Natural killer cell treated with Interleukin-12 subunit alpha and Interleukin-12 subunit beta and Interleukin-15 and Interleukin-18, amount 100 ng/mL, for 72 hours (primary cell): ENCODE results near the gene ASB14. TPM values are rescaled to one million over a fixed set of nuclear protein-coding genes. Genes with fewer than 3 reads are reported as not detected.

Experiments
- ATAC-seq, 2 donors: fragments of 150-1000 bp; cut with Tn5 transposase in 1 of 2; sonication (Bioruptor Pico), chemical (Tn5 transposase) in 1 of 2; 2 replicates each; pipeline ENCODE4 v1.10.0; 2021
- DNase-seq: peaks from one replicate; pipeline ENCODE4 v3.0.0; 2022; ENCODE audit warnings: low spot score
- H3K27ac Mint-ChIP-seq, 2 donors: 1 replicate in 1 of 2; 2 replicates in 1 of 2; pipeline ENCODE4 v1.8.0; 2022; ENCODE audit warnings: mixed read lengths in 2 of 2, mild to moderate bottlenecking in 1 of 2, moderate library complexity in 1 of 2
- H3K27me3 Mint-ChIP-seq, 2 donors: 1 replicate in 1 of 2; 2 replicates in 1 of 2; pipeline ENCODE4 v1.8.0; 2022; ENCODE audit warnings: mixed read lengths in 2 of 2
- H3K36me3 Mint-ChIP-seq: one replicate; pipeline ENCODE4 v1.8.0; 2022; ENCODE audit warnings: mixed read lengths
- H3K4me1 Mint-ChIP-seq, 2 donors: 1 replicate in 1 of 2; 2 replicates in 1 of 2; pipeline ENCODE4 v1.8.0; 2022; ENCODE audit warnings: low read depth in 2 of 2, mixed read lengths in 2 of 2, mild to moderate bottlenecking in 1 of 2
- H3K4me3 Mint-ChIP-seq: one replicate; pipeline ENCODE4 v1.8.0; 2022; ENCODE audit warnings: mixed read lengths
- H3K9me3 Mint-ChIP-seq: 2 replicates; pipeline ENCODE4 v1.8.0; 2022; ENCODE audit warnings: mixed read lengths
- total RNA-seq, 2 donors: library from RNA; stranded (reverse); gene quantifications; one replicate each; pipeline ENCODE4 v1.2.3, GENCODE V29; 2022

The ASB14 gene
- total RNA-seq, 2 donors from 2014 or later, result not detected

DNA sequence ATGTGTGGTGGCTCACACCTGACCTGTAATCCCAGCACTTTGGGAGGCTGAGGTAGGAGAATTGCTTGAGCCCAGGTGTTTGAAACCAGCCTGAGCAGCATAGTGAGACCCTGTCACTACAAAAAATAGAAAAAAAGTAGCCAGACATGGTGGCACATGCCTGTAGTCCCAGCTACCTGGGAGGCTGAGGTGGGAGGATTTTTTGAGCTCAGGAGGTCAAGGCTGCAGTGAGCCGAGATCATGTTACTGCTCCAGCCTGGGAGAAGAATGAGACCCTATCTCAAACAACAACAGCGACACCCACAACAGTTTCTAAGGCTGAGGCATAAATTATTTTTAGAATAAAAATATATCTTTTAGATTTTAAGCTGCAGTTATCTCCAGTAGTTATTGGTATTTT lies 58.7 kb downstream of the ASB14 start:
- no peaks in the 10 kb centered on the region for H3K9me3 Mint-ChIP-seq
- no peak for ATAC-seq
- no peak overlapping the region for H3K27ac Mint-ChIP-seq
- H3K27me3 Mint-ChIP-seq, result no peaks in the 10 kb centered on the region
- H3K4me3 Mint-ChIP-seq, result no peak overlapping the region
- DNase-seq, result no peak
- peaks cover 3% of the 10 kb centered on the region for H3K36me3 Mint-ChIP-seq
- peaks cover 5 to 13% of the 10 kb centered on the region in 2 donors for H3K4me1 Mint-ChIP-seq

DNA sequence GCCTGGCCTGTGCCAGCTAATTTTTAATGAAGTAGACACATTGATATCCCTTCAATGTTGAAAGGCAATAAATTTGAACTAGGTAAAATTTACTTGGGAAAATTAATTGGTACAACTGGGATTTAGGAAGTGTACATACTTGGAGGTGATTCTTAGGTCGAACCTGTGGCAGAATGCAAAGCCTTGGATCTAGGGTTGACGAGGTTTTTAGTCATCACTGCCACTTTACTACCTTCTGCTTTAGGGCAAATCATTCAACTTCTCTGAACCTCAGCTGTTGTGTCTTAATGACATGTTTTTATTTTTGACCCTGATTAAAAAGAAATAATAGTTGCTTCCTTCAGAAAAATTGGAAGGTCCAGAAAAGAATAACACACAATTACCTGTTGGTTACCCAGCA lies 62.5 kb downstream of the ASB14 start:
- no peak overlapping the region for H3K27ac Mint-ChIP-seq
- ATAC-seq (no peak), DNase-seq (no peak)
- peaks cover 11 to 25% of the 10 kb centered on the region in 2 donors for H3K4me1 Mint-ChIP-seq
- no peaks in the 10 kb centered on the region for H3K36me3 Mint-ChIP-seq
- no peak overlapping the region for H3K4me3 Mint-ChIP-seq
- H3K9me3 Mint-ChIP-seq, result no peaks in the 10 kb centered on the region
- H3K27me3 Mint-ChIP-seq, result no peaks in the 10 kb centered on the region

DNA sequence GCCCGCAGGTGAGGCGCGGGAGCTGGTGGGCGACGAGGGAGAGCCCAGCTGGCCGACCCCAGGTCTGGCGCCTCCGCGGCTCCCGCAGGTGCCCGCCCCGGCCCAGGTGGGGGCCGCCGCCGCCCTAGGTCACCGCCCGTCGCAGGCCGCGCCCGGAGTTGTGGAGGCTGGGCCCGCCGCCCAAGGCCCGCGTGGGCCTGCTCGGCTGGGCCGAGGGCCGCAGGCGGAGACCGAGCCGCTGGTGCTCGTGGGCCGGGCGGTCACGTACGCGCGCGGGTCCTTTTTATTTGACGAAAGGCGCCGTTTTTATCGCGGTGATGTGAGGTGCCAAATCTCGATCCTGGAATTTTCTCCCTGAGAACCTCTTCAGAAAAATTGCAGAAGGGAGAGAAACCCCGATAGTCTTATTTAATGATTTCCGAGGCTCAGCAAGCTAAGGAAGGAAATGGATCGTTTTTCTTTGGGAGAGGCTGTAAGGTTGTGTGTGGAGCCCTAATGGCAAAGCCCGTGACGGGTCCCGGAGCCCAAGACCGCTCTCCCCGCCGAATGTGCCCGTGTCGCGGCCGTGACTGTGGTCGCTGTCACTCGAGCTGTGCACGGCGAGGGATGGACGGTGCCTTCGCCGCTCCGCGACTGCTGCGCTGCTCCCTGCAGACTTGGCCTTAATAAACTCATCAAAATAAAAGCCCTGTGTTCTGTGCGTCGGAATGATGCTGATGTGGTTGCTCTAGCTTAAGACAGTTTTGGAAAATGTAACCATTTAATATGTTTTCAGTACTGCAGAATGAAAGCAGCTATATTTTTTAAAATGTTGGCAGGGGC lies 64.3 kb downstream of the ASB14 start:
- no peaks in the 10 kb centered on the region for H3K27me3 Mint-ChIP-seq
- no peaks in the 10 kb centered on the region for H3K9me3 Mint-ChIP-seq
- peak overlapping the region; percentile 80 for H3K4me3 Mint-ChIP-seq
- peaks cover 11 to 20% of the 10 kb centered on the region in 2 donors for H3K4me1 Mint-ChIP-seq
- no peak for DNase-seq
- no peaks in the 10 kb centered on the region for H3K36me3 Mint-ChIP-seq
- ATAC-seq, result peak in 1 of 2 donors; percentile 61
- H3K27ac Mint-ChIP-seq, result peak overlapping the region; percentile 38 to 78

DNA sequence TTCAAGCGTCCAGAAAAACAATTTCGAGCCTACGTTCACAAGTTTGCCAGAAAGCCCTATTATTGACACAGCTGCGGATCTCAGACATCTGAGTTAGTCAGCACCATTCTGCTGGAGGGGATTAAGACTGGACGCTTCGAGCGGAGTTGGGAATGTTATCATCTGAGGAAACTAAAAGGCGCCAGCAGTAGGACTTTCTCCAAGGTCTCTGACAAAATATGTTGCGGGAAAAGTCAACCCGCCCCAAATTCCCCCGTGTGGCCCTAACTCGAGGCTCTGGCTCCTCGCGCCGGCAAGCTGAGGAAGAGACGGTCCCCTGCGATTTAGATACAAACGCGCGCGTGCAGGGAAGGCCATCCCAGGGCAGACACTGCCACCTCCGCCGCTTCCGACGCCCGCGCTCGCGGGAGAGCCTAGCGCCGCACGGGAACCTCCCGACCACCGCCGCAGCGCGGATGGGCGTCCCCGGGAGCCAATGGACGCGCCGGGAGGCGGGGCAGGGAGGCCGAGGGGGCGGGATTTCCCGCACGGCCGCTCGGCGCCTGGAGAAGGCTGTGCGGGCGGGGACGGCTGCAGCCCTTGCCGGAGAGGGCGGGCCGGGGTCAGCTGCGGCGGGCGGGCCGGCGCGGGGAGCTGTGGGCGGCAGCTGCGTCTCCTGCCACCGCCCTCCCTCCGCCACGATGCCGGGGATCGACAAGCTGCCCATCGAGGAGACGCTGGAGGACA lies 65.1 kb downstream of the ASB14 start, which contains the start of gene APPL1:
APPL1 (plus strand) TSS at position 526 of the 726 bp plus-strand sequence; CDS start at position 681, 155 bp downstream.
- peak within 1 kb of the TSS; percentile 38 to 78 for H3K27ac Mint-ChIP-seq

DNA sequence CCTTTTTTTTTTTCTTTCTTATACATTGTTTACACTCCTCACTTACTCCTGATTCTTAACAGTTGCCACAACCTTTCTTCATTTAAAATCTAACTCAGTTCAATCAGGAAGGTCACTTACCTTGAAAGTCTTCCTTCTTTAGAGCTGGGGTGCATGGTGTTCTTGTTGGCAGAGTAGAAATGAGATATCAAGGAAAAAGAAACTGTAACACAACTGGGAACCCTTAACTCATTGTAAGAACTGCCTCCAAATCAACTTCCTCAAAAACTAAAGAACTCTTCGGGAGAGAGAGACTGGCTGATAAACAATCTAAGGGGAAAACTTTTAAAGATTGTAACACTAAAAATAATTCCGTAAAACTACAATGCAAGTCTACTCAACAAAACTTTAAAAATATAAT lies 66.3 kb downstream of the ASB14 start:
- no peak overlapping the region for H3K4me3 Mint-ChIP-seq
- H3K4me1 Mint-ChIP-seq, result peaks cover 11 to 20% of the 10 kb centered on the region in 2 donors
- no peaks in the 10 kb centered on the region for H3K9me3 Mint-ChIP-seq
- no peak overlapping the region for H3K27ac Mint-ChIP-seq
- DNase-seq, result no peak
- no peak for ATAC-seq
- no peaks in the 10 kb centered on the region for H3K36me3 Mint-ChIP-seq
- no peaks in the 10 kb centered on the region for H3K27me3 Mint-ChIP-seq

More for the DNA sequence above, 65.1 kb downstream of the ASB14 start, which contains the start of gene APPL1:
- Mint-ChIP-seq H3K36me3 (no peaks in the 10 kb centered on the region), H3K4me3 (peak within 1 kb of the TSS; percentile 83), H3K27me3 (no peaks in the 10 kb centered on the region), H3K9me3 (no peaks in the 10 kb centered on the region), H3K4me1 (peaks cover 11 to 20% of the 10 kb centered on the region in 2 donors)
- ATAC-seq (peak; percentile 96 to 99), DNase-seq (peak; percentile 96)

DNA sequence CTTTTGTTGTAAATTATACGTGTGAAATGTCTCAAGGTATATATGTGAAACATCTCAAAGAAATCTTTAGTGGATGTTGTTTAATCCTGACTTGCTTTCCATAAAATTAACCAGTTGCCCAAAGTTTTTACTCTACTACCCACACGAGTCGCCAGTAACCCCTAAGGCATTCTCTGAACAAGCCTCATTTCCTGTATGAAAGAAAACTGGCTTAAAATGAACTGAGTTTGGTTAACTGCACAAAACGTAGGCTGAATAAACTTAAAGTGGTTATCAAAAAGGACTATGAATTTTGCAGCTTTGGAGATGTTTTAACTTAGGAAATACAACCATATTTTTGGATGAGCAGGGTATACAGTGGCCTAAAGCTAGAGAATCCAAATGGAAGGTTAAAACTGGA lies 67.6 kb downstream of the ASB14 start:
- H3K36me3 Mint-ChIP-seq, result no peaks in the 10 kb centered on the region
- H3K4me1 Mint-ChIP-seq, result peaks cover 11 to 20% of the 10 kb centered on the region in 2 donors
- ATAC-seq (no peak), DNase-seq (no peak)
- no peaks in the 10 kb centered on the region for H3K27me3 Mint-ChIP-seq
- no peak overlapping the region for H3K4me3 Mint-ChIP-seq
- no peaks in the 10 kb centered on the region for H3K9me3 Mint-ChIP-seq
- no peak overlapping the region for H3K27ac Mint-ChIP-seq

DNA sequence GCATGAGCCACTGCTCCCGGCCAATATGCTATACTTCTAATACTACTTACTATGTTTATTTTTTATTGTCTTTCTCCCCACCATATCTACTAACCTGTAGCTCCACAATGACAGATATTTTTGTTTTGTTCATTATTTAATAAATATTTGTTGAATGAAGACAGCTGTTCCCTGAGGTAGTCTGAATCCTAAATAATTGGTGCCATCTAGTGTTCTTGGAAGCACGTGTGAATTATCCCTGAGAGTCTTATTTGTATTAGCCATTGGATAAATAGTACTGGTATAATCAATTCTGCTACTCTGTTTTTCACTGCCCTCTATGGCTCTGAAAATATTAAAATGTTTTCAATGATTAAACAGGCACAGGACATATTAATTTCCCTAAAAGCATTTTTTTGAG lies 70.6 kb downstream of the ASB14 start:
- no peak overlapping the region for H3K4me3 Mint-ChIP-seq
- no peaks in the 10 kb centered on the region for H3K9me3 Mint-ChIP-seq
- no peaks in the 10 kb centered on the region for H3K36me3 Mint-ChIP-seq
- peaks cover 2 to 3% of the 10 kb centered on the region in 2 donors for H3K4me1 Mint-ChIP-seq
- ATAC-seq, result no peak
- no peak overlapping the region for H3K27ac Mint-ChIP-seq
- no peak for DNase-seq
- no peaks in the 10 kb centered on the region for H3K27me3 Mint-ChIP-seq

Other genes starting within 250 kb of the ASB14 start
- gene SPATA12, start 232.0 kb downstream of the ASB14 start, total RNA-seq, result not detected
- gene IL17RD, start 127.3 kb downstream of the ASB14 start, total RNA-seq, result under 1 TPM in 1 of 2 donors, not detected in 1; 0.28 TPM
- gene HESX1, start 92.7 kb downstream of the ASB14 start, total RNA-seq, result not detected
- 10 to 100 TPM; 23.1 to 27.8 TPM for gene APPL1, start 65.0 kb downstream of the ASB14 start, total RNA-seq